Measurements from ENCODE around the gene MCOLN2.
A peak's percentile ranks its signal among the peaks of the same experiment; 100 is the strongest.

MCOLN2 gene

GRCh38 chr1:84982395-84982794, 14.5 kb downstream of the MCOLN2 start:
- DNase-seq, result no peak

- no peak for DNase-seq
These were observed 21.9 kb downstream of the MCOLN2 start for GRCh38 chr1:84975035-84975434.

GRCh38 chr1:84973498-84974334, 23.2 kb downstream of the MCOLN2 start:
- no peak for DNase-seq

GRCh38 chr1:84972377-84972987, 24.4 kb downstream of the MCOLN2 start:
- DNase-seq, result no peak

- DNase-seq, result no peak
These were observed 25.0 kb downstream of the MCOLN2 start for GRCh38 chr1:84971957-84972356.

- DNase-seq, result no peak
These were observed 27.2 kb downstream of the MCOLN2 start for GRCh38 chr1:84969489-84970250.

- no peak for DNase-seq
These were observed 28.0 kb downstream of the MCOLN2 start for GRCh38 chr1:84968865-84969264.

- DNase-seq, result no peak
These were observed 28.8 kb downstream of the MCOLN2 start for GRCh38 chr1:84968101-84968500.

GRCh38 chr1:84967666-84968065, 29.2 kb downstream of the MCOLN2 start:
- no peak for DNase-seq

GRCh38 chr1:84963021-84963420, 33.9 kb downstream of the MCOLN2 start:
- DNase-seq, result no peak

- no peak for DNase-seq
These were observed 35.6 kb downstream of the MCOLN2 start for GRCh38 chr1:84961316-84961715.

GRCh38 chr1:84960371-84960770, 36.5 kb downstream of the MCOLN2 start:
- DNase-seq, result no peak

- no peak for DNase-seq
These were observed 37.6 kb downstream of the MCOLN2 start for GRCh38 chr1:84959294-84959693.

GRCh38 chr1:84957966-84958365, 38.9 kb downstream of the MCOLN2 start:
- DNase-seq, result no peak

- DNase-seq, result no peak
These were observed 40.3 kb downstream of the MCOLN2 start for GRCh38 chr1:84956655-84957054.

- no peak for DNase-seq
These were observed 40.8 kb downstream of the MCOLN2 start for GRCh38 chr1:84956097-84956496.

GRCh38 chr1:84949664-84950063, 47.2 kb downstream of the MCOLN2 start:
- no peak for DNase-seq

GRCh38 chr1:84947536-84948410, 49.1 kb downstream of the MCOLN2 start:
- no peak for DNase-seq

- DNase-seq, result no peak
These were observed 50.3 kb downstream of the MCOLN2 start for GRCh38 chr1:84946631-84947030.

- peak; percentile 47 for DNase-seq
These were observed 52.0 kb downstream of the MCOLN2 start for GRCh38 chr1:84944767-84945486.

- no peak for DNase-seq
These were observed 55.1 kb downstream of the MCOLN2 start for GRCh38 chr1:84941843-84942242.

- DNase-seq, result no peak
These were observed 56.4 kb downstream of the MCOLN2 start for GRCh38 chr1:84940481-84940880.

All from activated CD4-positive, alpha-beta T cell treated with anti-CD3 and anti-CD28 coated beads for 1 hour (primary cell).